CD4-positive, alpha-beta T cell treated with Interleukin-4 for 1 hour (primary cell): ENCODE results near the gene SUPT4H1.

Experiments
- DNase-seq, 2 donors: peaks; one replicate each; pipeline ENCODE4 v3.0.0-alpha.2; 2020 to 2022

SUPT4H1 gene

DNA sequence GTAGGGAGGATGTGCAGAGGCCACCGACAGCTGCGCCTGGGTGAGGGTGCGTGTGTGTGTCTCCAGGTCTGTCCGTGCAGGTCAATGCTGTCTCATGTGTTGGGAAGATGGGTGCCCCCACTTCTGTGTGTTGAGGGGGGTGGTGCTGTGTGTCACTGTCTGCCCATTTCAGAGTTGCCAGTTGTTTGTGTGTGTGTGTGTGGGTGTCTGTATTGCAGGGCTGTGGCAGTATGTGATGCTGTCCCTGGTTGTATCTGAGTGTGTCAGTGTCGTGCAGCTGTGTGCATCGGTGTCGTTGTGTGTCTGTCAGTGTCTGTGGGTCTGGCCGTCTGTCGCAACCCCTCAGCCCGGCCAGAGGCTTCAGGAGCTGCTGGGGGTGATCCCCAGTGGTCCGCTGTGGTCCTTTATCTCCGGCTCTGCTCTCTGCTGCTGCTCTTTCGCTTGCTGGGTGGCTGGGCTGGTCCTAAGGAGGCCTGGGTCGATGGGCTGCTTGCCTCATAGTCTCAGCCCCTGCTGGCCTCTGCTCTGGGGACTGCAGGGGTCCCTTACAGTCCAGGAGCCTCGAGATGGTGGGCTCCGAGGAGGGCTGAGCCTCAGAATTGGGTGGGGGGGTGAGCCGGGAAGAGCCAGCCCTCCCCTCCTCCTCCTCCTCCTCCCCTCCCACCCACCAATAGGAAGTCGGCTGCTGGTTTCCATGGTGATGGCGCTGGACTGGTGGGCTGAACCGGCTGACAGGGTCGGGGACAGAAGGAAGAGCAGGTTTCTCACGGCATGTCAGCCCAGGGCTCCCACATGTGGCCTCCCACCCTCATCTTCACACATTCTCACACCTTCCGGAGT lies 23.6 kb downstream of the SUPT4H1 start, which contains the start of gene TSPOAP1:
Gene TSPOAP1, minus strand, starts transcription at position 601 of the 840 bp plus-strand sequence. CDS start 875 bp downstream, outside the sequence.
- DNase-seq = peak; percentile 85 to 86

DNA sequence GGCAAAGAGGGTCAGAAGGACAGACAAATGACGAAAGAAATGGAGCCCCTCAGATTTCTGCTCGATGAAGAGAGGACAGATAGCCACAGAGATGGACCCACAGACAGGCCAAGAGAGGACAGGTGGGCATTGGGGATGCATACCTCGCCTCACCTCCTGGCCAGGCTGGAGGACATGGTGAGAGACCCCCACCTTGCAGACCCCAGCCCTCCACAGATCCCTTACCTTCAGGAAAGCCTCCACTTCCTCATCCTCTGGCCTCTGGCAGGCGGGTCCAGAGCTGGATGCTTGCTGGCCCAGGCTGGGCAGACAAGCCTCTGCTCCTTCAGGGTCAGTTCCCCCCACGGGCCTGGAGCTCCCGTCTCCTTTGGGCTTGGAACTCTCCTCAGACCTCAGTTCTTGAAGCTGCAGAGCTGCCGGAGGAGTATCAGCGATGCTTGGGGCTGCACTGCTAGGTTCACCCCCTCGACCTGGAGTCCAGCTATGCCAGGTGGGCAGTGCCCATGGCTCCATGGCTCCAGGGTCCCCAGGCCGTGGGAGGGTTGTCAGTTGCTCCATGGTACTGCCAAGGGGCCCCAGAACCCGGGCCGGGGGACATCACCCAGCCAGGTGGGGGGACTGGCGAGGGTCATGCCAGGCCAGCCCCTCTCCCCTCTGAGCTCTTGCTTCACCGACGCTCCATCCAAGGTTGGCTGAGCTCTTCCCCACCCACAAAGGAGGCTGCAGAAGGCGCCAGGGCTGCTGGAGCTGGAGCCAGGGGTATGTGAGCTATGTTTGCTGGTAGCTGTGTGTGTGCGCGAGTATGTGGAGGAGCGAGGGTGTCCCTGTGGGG lies 24.4 kb downstream of the SUPT4H1 start:
- DNase-seq = no peak

DNA sequence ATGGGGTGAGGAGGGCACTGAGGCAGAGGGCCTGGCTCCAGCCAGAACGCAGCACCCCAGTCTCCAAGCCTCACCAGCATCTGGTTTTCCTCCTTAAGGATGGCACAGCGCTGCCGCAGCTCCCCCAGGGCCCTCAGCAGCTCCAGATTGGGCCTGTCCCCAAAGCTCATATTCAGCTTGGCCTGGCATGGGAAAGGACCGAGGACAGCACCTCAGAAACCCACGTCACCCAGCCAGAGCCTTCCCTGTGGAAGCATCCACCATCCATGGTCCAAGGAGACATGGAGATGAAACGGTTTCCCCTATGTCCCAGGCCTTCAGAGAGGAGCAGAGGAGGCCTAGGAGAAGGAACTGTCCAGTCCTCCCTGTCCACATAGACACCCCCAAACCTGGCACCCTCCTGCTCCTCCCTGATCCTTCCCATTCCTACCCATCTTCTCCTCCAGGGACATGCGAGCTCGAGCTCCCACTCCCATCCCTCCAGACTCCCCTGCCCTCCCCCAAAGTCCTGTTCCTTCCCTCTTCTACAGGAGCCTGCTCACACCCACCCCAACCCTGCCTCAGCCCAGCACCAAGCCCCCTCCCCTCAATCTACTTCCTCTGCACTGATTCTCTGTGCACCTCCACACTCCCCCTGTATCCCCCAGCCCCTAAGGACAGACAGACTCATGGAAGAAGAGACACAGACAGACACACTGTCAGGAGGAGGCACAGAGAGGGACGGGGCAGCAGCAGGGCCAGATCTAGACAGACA lies 25.2 kb downstream of the SUPT4H1 start:
- DNase-seq = no peak

DNA sequence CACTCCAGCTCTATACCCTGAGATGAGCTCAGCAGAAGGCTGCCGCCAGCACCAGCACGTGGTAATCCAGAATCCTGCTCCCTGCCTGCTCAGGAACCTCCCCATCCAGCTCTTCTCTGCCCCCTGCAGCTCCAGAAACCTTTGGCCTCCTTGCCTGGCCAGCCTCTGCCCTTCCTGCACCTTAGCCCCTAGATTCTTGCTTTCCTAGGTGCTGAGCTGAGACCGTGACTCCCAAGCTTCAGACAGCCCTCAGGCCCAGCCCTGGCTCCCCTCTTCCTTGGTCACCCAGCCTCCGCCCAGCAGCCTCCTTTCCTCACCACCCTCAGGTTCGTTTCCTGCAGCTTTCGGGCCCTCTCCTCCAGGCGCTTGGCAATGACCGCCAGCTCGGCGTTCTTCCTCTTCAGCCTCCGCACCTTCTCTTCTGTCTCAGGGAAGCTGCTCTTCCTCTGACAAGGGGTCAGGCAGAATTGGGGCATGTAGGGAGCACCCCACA lies 26.0 kb downstream of the SUPT4H1 start:
- DNase-seq = no peak

DNA sequence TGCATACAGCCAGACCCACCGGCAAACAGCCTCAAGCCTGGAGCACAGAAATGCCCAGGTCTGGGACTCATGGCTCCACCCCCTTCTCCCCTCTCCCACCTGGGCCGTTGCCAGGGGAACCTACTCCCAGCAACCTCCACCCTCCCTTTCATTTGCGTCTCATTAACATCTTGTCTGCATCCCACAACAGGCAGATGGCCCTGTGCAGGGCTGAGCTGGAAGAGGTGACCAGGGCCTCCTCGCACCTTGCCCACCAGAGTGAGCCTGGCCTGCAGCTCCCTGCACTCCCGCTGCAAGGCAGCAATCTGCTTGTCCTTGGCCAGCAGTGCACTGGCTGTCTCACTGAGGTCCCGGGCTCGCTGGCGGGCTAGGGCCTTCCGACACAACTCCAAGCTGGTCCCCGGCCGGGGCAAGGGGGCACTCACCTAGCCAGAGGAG lies 26.7 kb downstream of the SUPT4H1 start:
- no peak for DNase-seq

DNA sequence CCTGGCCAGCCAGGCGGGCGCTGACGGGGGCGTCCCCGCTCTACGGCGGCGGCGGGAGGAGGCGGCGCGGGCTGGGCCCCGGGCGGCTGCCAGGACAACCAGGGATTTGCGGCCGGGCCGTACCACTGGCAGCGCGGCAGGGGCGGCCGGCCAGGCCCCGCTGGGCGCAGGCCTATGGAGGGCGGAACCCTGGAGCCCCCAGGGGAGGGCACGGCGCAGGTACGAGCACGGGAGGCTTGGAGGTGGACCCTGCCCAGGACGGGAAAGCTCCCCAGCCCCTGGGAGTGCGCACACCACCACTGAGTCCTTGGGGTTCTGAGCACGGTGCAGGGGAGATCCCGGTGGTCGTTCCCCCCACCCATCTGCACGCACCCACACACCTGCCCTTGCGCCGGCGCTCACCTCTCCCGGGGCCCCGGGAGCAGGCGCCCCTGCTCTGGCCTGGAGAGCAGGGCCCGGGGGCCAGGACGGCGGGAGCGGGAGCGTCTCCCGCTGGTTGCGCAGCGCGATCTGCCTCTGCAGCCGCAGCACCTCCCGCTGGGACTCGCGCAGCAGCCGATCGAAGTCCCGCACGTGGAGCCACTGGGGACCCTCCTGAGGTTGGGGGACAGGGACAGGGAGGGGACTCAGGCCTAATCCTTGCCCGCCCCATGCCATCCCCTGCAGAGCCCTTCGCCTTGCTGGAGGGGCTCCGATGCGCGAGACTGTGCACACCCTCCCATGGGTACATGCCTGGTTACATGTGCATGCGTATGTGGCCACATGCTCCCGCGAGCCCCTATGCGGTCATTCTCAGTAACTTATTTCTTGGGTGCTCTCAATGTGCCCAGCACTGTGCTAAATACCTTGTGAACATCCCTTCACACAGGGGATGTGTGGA lies 27.4 kb downstream of the SUPT4H1 start:
- no peak for DNase-seq

DNA sequence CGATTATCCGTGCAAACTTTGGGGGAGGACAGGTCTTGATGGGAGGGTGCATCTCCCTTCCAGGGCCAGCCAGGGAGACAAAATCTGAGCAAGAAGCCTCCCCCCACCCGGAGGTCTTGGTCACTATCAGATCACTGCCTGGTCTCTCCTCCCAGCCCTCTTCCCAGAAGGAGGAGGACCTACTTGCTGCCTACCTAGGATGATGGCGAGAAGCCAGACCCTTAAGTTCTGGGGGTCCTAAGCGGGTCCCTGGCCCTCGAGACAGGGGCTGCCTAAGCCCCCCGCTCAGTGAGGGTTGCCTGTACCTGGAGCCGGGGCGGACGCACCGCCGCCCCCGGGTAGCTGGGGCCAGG lies 28.0 kb downstream of the SUPT4H1 start:
- no peak for DNase-seq

DNA sequence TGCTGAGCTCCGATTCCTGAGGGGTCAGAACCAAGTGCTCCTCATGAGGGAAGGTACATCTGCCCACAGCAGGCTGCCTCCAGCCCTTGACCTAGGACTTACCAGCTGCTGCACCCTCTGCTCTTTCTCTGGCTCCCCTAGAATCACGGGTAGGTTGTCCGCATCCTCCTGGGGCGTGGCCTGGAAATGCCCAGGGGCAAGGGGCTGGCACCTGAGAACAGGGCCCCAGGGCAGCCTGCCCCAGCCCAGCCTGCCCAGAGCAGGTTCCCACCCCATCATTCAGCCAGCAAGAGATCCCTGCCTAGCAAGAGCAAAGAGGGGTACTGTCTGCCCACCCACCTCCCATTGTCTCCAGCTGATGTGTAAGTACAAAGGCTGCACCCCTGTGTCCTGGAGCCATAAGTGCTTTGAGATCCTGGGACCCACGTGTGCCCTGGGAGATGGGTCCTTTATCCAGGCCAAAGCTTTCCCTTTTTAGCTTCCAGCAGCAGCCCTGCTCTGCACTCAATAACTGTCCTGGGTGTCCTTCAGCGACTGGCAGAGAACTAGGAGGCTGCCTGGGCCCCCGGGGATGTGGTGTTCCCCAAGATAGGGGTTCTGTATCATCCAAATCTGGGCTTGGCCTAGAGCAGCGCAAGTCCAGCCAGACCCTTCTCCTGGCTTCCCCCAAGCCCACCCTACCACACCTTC lies 28.5 kb downstream of the SUPT4H1 start:
- no peak for DNase-seq

DNA sequence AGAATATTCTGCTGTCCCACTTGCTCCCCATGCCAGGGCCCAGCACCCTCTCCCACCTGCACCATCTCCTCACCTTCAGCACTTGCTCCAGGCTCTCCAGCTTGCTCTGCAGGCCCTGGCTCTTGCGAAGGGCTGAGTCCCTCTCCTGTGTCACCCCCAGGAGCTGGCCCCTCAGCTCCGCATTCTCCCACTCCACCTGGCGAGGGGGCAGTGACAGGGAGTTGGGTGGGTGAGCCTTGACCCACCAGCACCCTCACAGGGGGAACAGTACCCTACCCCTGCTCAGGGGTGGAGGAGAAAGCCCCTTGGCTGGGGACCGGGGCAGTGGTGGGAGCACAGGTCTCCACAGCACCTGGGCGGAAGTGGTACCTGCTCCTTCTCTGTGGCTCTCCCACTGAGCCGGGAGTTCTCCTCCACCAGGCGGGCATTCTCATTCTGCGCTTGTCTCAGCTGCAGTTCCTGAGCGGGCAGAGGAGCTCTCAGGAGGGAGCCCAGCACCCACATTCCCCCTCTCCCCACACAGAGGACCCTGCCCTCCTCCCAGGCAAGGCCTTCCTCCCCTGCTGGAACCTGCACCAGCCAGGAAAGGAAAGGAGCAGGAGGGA lies 29.3 kb downstream of the SUPT4H1 start:
- no peak for DNase-seq

DNA sequence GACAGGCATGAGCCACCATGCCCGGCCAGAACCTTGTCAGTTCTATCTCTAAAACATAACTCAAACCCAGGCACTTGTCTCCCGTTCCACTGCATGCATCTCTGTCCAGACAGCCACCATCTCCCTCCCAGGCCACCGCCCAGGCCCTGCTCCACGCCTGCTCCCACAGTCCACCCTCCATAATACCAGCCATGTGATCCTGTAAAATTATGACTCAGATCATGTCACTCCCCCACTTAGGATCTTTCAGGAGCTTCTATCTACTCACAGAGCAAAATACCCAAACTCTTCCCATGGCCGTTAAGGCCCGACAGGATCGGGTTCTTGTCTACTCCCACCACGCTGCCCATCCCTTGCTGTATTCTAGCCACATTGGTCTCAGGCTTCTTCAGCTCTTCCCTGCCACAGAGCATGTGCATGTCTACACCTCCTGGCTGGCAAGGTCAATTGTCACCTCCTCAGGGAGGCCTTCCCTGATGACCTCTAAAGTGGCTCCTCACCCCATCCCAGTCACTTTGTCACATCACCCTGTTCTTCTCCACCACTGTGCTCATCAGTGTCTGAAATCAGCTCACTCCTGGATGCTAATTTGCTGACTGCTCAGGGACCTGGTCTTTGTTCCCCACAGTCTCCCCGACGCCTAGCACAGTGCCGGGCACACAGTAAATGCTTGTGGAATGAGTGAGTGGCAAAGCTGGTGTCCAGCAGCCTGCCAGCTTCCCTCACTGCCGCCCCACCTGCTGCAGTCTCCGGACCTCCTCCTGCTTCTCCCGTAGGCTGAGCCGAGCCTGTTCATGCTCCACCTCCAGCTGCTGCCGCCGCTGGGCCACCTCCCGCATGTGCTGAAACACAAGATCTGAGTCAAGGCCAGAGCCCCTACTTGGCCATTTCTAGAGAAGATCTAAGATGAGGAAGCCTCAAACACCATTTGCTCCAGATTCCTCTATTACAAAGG lies 30.2 kb downstream of the SUPT4H1 start:
- DNase-seq = no peak

DNA sequence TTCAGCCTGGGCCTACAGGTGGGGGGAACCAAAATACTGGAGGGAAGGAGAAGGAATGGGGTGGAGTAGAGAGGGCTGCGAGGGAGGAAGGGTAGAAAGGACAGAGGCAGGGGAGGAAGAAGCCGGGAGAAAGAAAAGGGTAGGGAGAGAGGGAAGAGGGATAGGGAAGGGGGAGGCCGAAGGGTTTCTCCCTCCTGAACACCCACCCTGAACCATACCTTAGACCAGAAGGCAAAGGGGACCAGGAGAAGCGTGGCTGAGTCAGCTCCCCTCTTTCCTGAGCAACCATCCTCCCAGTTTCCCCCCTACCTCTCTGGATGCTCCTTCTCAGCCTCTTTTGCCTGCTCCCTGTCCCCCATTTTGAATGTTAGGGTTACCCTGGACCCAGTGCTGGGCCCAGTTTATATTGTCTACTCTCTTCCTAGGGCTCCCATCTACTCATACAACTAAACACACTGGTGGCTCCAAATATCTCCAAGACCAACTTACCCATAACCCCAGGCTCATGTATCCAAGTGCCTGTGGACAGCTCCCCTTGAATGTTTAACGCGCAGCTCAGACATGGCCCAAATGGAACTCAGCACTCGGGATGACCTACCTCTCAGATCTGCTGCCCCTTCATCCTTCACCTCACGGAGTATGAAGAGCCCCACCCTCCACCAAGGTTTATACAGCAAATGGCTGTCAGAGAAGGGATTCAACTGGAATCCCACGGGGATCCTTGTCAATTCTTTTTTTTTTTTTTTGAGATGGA lies 31.3 kb downstream of the SUPT4H1 start:
- no peak for DNase-seq

DNA sequence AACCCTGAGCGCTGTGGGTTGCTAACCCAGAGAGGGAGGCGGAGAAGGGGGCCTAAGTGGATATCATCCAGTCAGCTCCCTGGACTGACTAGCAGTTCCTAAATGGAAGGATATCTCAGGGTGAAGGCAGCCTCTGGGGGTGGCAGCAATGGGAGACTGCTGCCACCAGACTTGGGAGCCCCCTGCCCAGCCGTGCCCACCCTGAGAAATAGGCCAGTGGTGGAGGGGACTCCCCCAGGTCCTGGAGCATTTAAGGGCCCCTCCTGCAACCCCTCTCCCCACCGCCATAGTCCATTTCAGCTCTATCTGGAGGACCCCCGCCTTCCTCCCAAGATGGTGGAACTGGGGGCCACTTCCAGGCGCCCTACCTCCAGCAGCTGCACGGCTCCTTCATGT lies 31.8 kb downstream of the SUPT4H1 start:
- DNase-seq = no peak

DNA sequence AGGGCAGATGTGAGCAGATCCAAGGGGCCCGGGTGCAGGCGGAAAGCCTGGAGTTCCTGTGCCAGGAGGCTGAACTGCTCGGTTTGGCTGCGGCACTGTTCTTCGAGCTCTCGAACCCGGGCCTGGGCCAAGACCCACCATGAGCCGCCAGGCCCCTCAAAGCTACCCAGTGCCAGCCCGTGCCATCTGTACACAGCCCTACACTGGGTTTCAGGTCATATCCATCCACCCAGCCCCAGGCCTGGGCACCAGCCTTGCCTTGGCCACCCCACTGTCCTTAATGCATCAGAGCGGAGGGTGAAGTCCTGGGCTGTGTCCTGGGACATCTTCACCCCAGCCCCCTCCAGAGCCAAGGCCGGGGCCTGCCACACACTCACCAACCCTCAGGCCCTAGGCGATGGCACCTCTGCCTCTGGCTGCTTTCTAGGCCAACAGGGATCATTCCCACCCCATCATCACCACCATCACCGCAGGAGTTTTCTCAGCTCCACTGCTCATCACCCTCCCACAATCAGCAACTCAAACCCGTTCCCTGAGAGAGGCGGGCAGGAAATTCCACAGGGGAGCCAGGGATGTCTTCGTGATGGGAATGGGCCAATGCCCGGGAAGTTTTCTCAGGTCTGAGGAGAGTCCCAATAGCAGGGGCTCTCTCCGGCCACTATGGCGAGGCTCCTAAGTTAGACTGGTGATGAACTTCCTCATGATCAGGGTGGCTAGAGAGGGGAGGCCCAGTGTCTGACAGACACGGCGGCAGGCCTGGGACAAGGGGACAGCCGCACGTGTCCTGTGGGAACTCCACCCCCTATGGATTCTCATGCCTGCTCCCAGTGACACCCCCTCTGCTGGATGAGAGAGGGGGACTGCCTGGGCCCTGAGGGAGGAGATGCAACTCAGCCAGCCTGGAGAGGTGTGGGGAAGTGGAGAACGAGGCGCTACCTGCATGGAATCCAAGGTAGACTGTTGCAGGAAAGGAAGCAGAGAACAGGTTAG lies 32.5 kb downstream of the SUPT4H1 start:
- DNase-seq = no peak

DNA sequence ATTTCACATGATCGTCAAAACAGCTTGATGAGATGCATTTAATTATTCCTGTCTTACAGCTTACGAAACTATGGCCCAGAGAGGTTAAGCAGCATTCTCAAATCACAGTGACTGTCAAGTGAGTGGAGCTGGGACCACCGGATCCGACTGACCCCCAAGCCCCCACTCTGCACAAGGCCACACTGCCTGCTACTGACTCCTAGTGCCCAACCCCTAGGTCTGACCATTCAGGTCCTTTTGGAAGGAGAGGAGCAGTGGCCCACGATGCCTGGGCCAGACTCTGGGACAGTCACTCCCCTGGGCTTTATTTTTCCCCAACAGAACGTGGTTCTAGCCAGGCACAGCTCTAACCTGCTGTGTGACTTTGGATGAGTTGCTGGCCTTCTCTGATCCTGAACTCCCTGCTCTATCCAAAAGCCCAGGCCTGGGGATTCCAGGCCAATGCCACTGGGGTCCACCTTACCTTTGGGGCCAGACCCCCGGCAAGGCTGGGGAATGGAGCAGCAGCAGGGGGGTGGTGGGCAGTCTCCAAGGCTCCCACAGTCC lies 33.3 kb downstream of the SUPT4H1 start:
- no peak for DNase-seq

DNA sequence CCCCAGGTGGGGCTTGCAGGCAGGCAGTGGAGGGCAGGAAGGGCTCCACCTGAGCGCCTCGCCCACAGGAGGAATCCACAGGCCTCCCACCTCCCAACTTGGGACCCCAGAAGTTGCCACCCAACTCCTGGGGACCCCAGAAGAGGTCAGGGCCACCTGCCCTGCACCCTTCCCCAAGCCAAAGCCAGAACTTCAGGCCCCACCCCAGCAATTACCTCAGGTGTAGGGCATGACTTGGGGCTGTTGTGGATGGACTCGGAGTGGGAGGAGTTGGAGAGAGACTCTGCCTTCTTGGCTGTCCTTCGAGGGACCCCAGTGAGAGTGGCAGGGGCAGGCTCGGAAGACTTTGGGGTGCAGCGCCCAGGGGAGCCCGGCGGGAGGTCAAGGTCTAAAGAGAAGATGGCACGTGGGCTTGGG lies 33.9 kb downstream of the SUPT4H1 start:
- DNase-seq = no peak

DNA sequence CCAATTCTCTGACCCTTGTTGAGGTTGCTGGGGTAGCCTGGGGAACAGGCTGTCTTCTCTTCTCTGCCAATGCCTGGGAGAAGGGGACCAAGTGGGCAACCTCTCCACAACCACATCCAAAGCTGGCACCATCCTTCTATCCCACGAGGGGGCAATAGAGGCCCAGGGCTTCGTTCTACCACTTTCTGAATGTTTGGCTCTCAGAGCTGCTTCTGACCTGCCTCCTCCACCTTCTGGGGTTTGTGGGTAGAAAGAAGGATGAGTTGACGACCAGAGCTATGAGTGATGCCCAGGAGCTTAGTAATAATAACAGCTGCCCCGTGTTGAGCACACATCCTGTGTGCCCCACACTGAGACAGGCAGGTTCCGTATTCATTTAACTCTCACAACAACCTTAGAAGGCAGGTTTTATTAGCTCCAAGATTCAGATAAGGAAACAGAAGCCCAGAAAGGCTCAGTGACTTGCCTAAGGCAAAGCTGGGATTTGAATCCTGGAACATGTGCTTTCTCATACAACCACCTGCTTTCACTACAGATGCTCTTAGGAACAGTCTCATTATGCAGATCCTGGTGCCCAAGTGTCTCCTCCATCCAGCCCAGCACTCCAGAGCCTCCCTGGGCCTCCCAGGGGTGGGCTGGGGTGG lies 34.5 kb downstream of the SUPT4H1 start:
- peak; percentile 85 to 87 for DNase-seq
